Thoracic aorta (tissue), 2 donors: ENCODE measurements around the gene MBD5. TPM values are rescaled to one million over a fixed set of nuclear protein-coding genes. Genes with fewer than 3 reads are reported as not detected.

Experiments
- ATAC-seq: fragments of 150-250 bp; one replicate; pipeline ENCODE4 v1.8.0; 2017; ENCODE audit warnings: low read depth; ENCODE audit not compliant: insufficient number of reproducible peaks, low FRiP score
- DNase-seq: peaks from one replicate; pipeline ENCODE4 v3.0.0-alpha.2; 2020; ENCODE audit warnings: low spot score
- H3K27ac ChIP-seq, 2 donors: fragments of 200-600 bp; sonication (generic); 1 replicate in 1 of 2; 2 replicates in 1 of 2; pipeline ENCODE4 v1.5.1; 2016; ENCODE audit warnings: mild to moderate bottlenecking in 2 of 2, moderate library complexity in 2 of 2
- H3K27me3 ChIP-seq: fragments of 200-600 bp; sonication (generic); replicated peaks from 2 replicates; pipeline ENCODE4 v1.6.0; 2016; ENCODE audit warnings: mild to moderate bottlenecking; ENCODE audit not compliant: insufficient read depth
- H3K36me3 ChIP-seq: fragments of 200-600 bp; sonication (generic); one replicate; pipeline ENCODE4 v1.5.1; 2016
- H3K4me1 ChIP-seq, 2 donors: fragments of 200-600 bp; sonication (generic); 1 replicate in 1 of 2; 2 replicates in 1 of 2; pipeline versions ENCODE4 v1.5.1 to v1.6.0; 2016; ENCODE audit warnings: low read depth in 2 of 2, mild to moderate bottlenecking in 1 of 2; ENCODE audit not compliant: control insufficient read depth in 1 of 2
- H3K4me3 ChIP-seq: fragments of 200-600 bp; sonication (generic); 2 replicates; pipeline ENCODE4 v1.5.1; 2016; ENCODE audit warnings: mild to moderate bottlenecking
- H3K9me3 ChIP-seq: fragments of 200-600 bp; sonication (generic); 2 replicates; pipeline ENCODE4 v1.5.1; 2016
- CTCF ChIP-seq: fragments of 200-600 bp; sonication (generic); IDR thresholded peaks from one replicate; pipeline ENCODE4 v1.5.1; 2019; ENCODE audit warnings: antibody characterized with exemption
- total RNA-seq, 2 donors: library from RNA; depleted of rRNA; stranded (reverse); fragments of >200 nt; gene quantifications; one replicate each; pipeline versions ENCODE4 v1.1.0 to v1.2.3, GENCODE V29; 2016

Gene MBD5
- total RNA-seq, 2 donors from 2014 or later = 35.1 to 50.3 TPM

- no peak for TF ChIP-seq CTCF
- Histone ChIP-seq H3K27me3 (no peaks in the 10 kb centered on the region), H3K27ac (no peak overlapping the region), H3K9me3 (no peaks in the 10 kb centered on the region), H3K4me3 (no peak overlapping the region), H3K4me1 (no peaks in the 10 kb centered on the region), H3K36me3 (no peaks in the 10 kb centered on the region)
- DNase-seq (no peak), ATAC-seq (no peak)
Measured at GRCh38 chr2:148173168-148173567, 152.3 kb downstream of the MBD5 start.

GRCh38 chr2:148177559-148177958, 156.7 kb downstream of the MBD5 start:
- H3K4me3 ChIP-seq = no peak overlapping the region

GRCh38 chr2:148179724-148180123, 158.8 kb downstream of the MBD5 start:
- TF ChIP-seq CTCF = no peak

More at GRCh38 chr2:148177559-148177958, 156.7 kb downstream of the MBD5 start:
- Histone ChIP-seq H3K9me3 (no peaks in the 10 kb centered on the region), H3K27ac (no peak overlapping the region), H3K36me3 (no peaks in the 10 kb centered on the region), H3K4me1 (peaks cover 3 to 7% of the 10 kb centered on the region in 2 donors), H3K27me3 (no peaks in the 10 kb centered on the region)
- no peak for TF ChIP-seq CTCF
- DNase-seq (no peak), ATAC-seq (no peak)

GRCh38 chr2:148184976-148185375, 164.1 kb downstream of the MBD5 start:
- H3K27ac ChIP-seq = no peak overlapping the region
- H3K9me3 ChIP-seq = no peaks in the 10 kb centered on the region
- peaks cover 0 to under 1% of the 10 kb centered on the region in 2 donors for H3K4me1 ChIP-seq
- ATAC-seq (no peak), DNase-seq (no peak)
- TF ChIP-seq CTCF = no peak
- H3K4me3 ChIP-seq = no peak overlapping the region
- H3K27me3 ChIP-seq = no peaks in the 10 kb centered on the region
- no peaks in the 10 kb centered on the region for H3K36me3 ChIP-seq

More at GRCh38 chr2:148179724-148180123, 158.8 kb downstream of the MBD5 start:
- no peak for ATAC-seq
- Histone ChIP-seq H3K27me3 (no peaks in the 10 kb centered on the region), H3K4me1 (peaks cover 3 to 7% of the 10 kb centered on the region in 2 donors), H3K4me3 (no peak overlapping the region), H3K27ac (no peak overlapping the region), H3K36me3 (no peaks in the 10 kb centered on the region), H3K9me3 (no peaks in the 10 kb centered on the region)
- DNase-seq = no peak

- no peaks in the 10 kb centered on the region for H3K4me1 ChIP-seq
- H3K27me3 ChIP-seq = no peaks in the 10 kb centered on the region
- no peak overlapping the region for H3K4me3 ChIP-seq
- no peaks in the 10 kb centered on the region for H3K36me3 ChIP-seq
- DNase-seq = no peak
- no peak for TF ChIP-seq CTCF
- H3K27ac ChIP-seq = no peak overlapping the region
- no peak for ATAC-seq
- no peaks in the 10 kb centered on the region for H3K9me3 ChIP-seq
Measured at GRCh38 chr2:148194882-148195281, 174.0 kb downstream of the MBD5 start.
